Measurements from ENCODE around the gene GCGR. TPM values are rescaled to one million over a fixed set of nuclear protein-coding genes. Genes with fewer than 3 reads are reported as not detected.

Gene GCGR
- total and polyA plus RNA-seq, 2 of the 13 experiments (the other 11 are each of a cell fraction or from before 2014, with no cell fraction given), result 0.04 to 0.13 TPM

- TF ChIP-seq ATRX (CRISPR knock-in tag; IDR thresholded peaks at IDR 0.05; ENCODE audit: borderline replicate concordance) (no peak), HNF4G (IDR thresholded peaks at IDR 0.05; ENCODE audit: borderline replicate concordance, low read depth, low read length) (no peak), HNF4G (CRISPR knock-in tag; IDR thresholded peaks at IDR 0.05; ENCODE audit: borderline replicate concordance, low read depth) (no peak), CHCHD3 (CRISPR knock-in tag; IDR thresholded peaks at IDR 0.05) (no peak), STAG1 (CRISPR knock-in tag; IDR thresholded peaks at IDR 0.05) (peak; percentile 53), HOXA7 (CRISPR knock-in tag; IDR thresholded peaks at IDR 0.05) (no peak), TFDP1 (CRISPR knock-in tag; IDR thresholded peaks at IDR 0.05; ENCODE audit: borderline replicate concordance) (no peak), ZFP62 (CRISPR knock-in tag; IDR thresholded peaks at IDR 0.05) (no peak), RBFOX2 (IDR thresholded peaks at IDR 0.05; ENCODE audit: low read depth, low read length) (peak; percentile 81), ZBTB3 (CRISPR knock-in tag; IDR thresholded peaks at IDR 0.05; ENCODE audit: borderline replicate concordance, low read depth) (no peak), ZNF720 (CRISPR knock-in tag; IDR thresholded peaks at IDR 0.05) (no peak), CTCF (CRISPR knock-in tag; IDR thresholded peaks at IDR 0.05) (peak; percentile 56), ZNF550 (CRISPR knock-in tag; IDR thresholded peaks at IDR 0.05; ENCODE audit: borderline replicate concordance) (no peak), ZNF253 (CRISPR knock-in tag; IDR thresholded peaks at IDR 0.05; ENCODE audit: borderline replicate concordance) (no peak), TMF1 (CRISPR knock-in tag; IDR thresholded peaks at IDR 0.05; ENCODE audit: low read depth) (no peak)
- TF ChIP-seq, protein P1, sequence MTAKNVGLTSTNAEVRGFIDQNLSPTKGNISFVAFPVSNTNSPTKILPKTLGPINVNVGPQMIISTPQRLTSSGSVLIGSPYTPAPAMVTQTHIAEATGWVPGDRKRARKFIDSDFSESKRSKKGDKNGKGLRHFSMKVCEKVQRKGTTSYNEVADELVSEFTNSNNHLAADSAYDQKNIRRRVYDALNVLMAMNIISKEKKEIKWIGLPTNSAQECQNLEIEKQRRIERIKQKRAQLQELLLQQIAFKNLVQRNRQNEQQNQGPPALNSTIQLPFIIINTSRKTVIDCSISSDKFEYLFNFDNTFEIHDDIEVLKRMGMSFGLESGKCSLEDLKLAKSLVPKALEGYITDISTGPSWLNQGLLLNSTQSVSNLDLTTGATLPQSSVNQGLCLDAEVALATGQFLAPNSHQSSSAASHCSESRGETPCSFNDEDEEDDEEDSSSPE (CRISPR knock-in tag; IDR thresholded peaks at IDR 0.05), result no peak
- TF ChIP-seq, protein P2, sequence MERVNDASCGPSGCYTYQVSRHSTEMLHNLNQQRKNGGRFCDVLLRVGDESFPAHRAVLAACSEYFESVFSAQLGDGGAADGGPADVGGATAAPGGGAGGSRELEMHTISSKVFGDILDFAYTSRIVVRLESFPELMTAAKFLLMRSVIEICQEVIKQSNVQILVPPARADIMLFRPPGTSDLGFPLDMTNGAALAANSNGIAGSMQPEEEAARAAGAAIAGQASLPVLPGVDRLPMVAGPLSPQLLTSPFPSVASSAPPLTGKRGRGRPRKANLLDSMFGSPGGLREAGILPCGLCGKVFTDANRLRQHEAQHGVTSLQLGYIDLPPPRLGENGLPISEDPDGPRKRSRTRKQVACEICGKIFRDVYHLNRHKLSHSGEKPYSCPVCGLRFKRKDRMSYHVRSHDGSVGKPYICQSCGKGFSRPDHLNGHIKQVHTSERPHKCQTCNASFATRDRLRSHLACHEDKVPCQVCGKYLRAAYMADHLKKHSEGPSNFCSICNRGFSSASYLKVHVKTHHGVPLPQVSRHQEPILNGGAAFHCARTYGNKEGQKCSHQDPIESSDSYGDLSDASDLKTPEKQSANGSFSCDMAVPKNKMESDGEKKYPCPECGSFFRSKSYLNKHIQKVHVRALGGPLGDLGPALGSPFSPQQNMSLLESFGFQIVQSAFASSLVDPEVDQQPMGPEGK (CRISPR knock-in tag; IDR thresholded peaks at IDR 0.05), result no peak
Observed at GRCh38 chr17:81854974-81855774, 51.2 kb downstream of the GCGR start (continued).

Data from HepG2 (cell line).